ENCODE results near the gene SLC39A11. TPM values are rescaled to one million over a fixed set of nuclear protein-coding genes. Genes with fewer than 3 reads are reported as not detected.

Gene SLC39A11
- 7.4 and 8.0 TPM in 2 replicates for polyA plus RNA-seq
- polyA minus RNA-seq = 7.1 and 8.2 TPM in 2 replicates

- peak within 1 kb of the TSS; percentile 83 for H2AFZ ChIP-seq (ENCODE audit: low read depth, low read length)
- no peaks in the 10 kb centered on the region for H3K79me2 ChIP-seq (replicated peaks; ENCODE audit: insufficient read depth, low read length)
- no peaks in the 10 kb centered on the region for H4K20me1 ChIP-seq (ENCODE audit: insufficient read depth)
- no peaks in the 10 kb centered on the region for H3K9me2 ChIP-seq (ENCODE audit: insufficient read depth, low read length)
- no peaks in the 10 kb centered on the region for H3F3A ChIP-seq (ENCODE audit: insufficient read depth, low read length, poor library complexity, severe bottlenecking)
- H3K4me2 ChIP-seq (ENCODE audit: low read length) = no peak within 1 kb of the TSS
- peak within 1 kb of the TSS; percentile 73 for H3K4me3 ChIP-seq (ENCODE audit: low read length)
- H3K9ac ChIP-seq (ENCODE audit: low read length) = peak within 1 kb of the TSS; percentile 44
- H3K27me3 ChIP-seq (ENCODE audit: insufficient read depth, low read depth, low read length) = no peaks in the 10 kb centered on the region
- no peaks in the 10 kb centered on the region for H3K9me3 ChIP-seq (ENCODE audit: low read length)
- H3K27ac ChIP-seq (ENCODE audit: low read length) = no peak within 1 kb of the TSS
- H3K36me3 ChIP-seq (ENCODE audit: insufficient read depth, low read length) = no peaks in the 10 kb centered on the region
- TF ChIP-seq EP300 (conservative IDR thresholded peaks at IDR 0.05; ENCODE audit: poor library complexity, severe bottlenecking) (peak; percentile 23), SMC3 (conservative IDR thresholded peaks at IDR 0.05; ENCODE audit: poor library complexity) (peak; percentile 54), MXI1 (conservative IDR thresholded peaks at IDR 0.05; ENCODE audit: poor library complexity, severe bottlenecking) (peak; percentile 94), RAD21 (conservative IDR thresholded peaks at IDR 0.05) (peak; percentile 54), EZH2 (IDR thresholded peaks at IDR 0.05; ENCODE audit: borderline replicate concordance, insufficient read depth, low read length, poor library complexity, severe bottlenecking) (no peak), POLR2AphosphoS5 (IDR thresholded peaks at IDR 0.05) (peak; percentile 21)
These were observed at the start of gene SLC39A11 for GRCh38 chr17:73092523-73093135. TSS of gene SLC39A11 (minus strand) at chr17:73092688. CDS start at chr17:73088764, 3,924 bp downstream.

DNA sequence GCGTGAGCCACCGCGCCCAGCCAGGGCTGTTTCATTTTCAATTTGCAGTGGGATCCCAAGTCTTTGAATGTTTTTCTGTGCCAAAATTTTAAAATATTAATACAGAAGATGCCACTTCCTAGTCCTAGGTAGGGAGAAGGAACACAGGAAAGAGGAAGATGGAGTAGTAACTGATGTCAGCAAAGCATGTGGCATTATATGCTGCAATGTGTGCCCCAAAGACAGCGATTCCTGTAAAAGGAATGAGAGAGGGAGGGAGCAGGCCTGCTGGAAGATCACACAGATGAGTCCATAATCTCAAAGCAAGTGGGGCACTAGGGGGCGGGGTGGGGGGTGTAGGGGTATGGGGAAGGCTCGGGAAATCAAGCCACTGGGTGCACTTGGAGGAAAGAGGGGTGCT, 48.9 kb upstream of the SLC39A11 start:
- Histone ChIP-seq H3K9ac (ENCODE audit: low read length) (no peak overlapping the region), H3K4me3 (ENCODE audit: low read length) (no peak overlapping the region), H3K9me3 (ENCODE audit: low read length) (no peaks in the 10 kb centered on the region), H2AFZ (ENCODE audit: low read depth, low read length) (no peak overlapping the region), H3K9me2 (ENCODE audit: insufficient read depth, low read length) (no peaks in the 10 kb centered on the region), H4K20me1 (ENCODE audit: insufficient read depth) (no peaks in the 10 kb centered on the region), H3K36me3 (ENCODE audit: insufficient read depth, low read length) (no peaks in the 10 kb centered on the region), H3F3A (ENCODE audit: insufficient read depth, low read length, poor library complexity, severe bottlenecking) (no peaks in the 10 kb centered on the region), H3K79me2 (replicated peaks; ENCODE audit: insufficient read depth, low read length) (no peaks in the 10 kb centered on the region), H3K27ac (ENCODE audit: low read length) (no peak overlapping the region), H3K27me3 (ENCODE audit: insufficient read depth, low read depth, low read length) (no peaks in the 10 kb centered on the region), H3K4me2 (ENCODE audit: low read length) (no peak overlapping the region)
- TF ChIP-seq TAF1 (IDR thresholded peaks at IDR 0.05; ENCODE audit: low read depth) (no peak), RAD21 (conservative IDR thresholded peaks at IDR 0.05) (no peak), SMC3 (conservative IDR thresholded peaks at IDR 0.05; ENCODE audit: poor library complexity) (no peak), EP300 (conservative IDR thresholded peaks at IDR 0.05; ENCODE audit: poor library complexity, severe bottlenecking) (no peak), MXI1 (conservative IDR thresholded peaks at IDR 0.05; ENCODE audit: poor library complexity, severe bottlenecking) (no peak), POLR2AphosphoS5 (IDR thresholded peaks at IDR 0.05) (no peak), EZH2 (IDR thresholded peaks at IDR 0.05; ENCODE audit: borderline replicate concordance, insufficient read depth, low read length, poor library complexity, severe bottlenecking) (no peak)
- TF ChIP-seq, protein P1, sequence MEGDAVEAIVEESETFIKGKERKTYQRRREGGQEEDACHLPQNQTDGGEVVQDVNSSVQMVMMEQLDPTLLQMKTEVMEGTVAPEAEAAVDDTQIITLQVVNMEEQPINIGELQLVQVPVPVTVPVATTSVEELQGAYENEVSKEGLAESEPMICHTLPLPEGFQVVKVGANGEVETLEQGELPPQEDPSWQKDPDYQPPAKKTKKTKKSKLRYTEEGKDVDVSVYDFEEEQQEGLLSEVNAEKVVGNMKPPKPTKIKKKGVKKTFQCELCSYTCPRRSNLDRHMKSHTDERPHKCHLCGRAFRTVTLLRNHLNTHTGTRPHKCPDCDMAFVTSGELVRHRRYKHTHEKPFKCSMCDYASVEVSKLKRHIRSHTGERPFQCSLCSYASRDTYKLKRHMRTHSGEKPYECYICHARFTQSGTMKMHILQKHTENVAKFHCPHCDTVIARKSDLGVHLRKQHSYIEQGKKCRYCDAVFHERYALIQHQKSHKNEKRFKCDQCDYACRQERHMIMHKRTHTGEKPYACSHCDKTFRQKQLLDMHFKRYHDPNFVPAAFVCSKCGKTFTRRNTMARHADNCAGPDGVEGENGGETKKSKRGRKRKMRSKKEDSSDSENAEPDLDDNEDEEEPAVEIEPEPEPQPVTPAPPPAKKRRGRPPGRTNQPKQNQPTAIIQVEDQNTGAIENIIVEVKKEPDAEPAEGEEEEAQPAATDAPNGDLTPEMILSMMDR (IDR thresholded peaks at IDR 0.05; ENCODE audit: poor library complexity, severe bottlenecking) = no peak
- TF ChIP-seq, protein P2, sequence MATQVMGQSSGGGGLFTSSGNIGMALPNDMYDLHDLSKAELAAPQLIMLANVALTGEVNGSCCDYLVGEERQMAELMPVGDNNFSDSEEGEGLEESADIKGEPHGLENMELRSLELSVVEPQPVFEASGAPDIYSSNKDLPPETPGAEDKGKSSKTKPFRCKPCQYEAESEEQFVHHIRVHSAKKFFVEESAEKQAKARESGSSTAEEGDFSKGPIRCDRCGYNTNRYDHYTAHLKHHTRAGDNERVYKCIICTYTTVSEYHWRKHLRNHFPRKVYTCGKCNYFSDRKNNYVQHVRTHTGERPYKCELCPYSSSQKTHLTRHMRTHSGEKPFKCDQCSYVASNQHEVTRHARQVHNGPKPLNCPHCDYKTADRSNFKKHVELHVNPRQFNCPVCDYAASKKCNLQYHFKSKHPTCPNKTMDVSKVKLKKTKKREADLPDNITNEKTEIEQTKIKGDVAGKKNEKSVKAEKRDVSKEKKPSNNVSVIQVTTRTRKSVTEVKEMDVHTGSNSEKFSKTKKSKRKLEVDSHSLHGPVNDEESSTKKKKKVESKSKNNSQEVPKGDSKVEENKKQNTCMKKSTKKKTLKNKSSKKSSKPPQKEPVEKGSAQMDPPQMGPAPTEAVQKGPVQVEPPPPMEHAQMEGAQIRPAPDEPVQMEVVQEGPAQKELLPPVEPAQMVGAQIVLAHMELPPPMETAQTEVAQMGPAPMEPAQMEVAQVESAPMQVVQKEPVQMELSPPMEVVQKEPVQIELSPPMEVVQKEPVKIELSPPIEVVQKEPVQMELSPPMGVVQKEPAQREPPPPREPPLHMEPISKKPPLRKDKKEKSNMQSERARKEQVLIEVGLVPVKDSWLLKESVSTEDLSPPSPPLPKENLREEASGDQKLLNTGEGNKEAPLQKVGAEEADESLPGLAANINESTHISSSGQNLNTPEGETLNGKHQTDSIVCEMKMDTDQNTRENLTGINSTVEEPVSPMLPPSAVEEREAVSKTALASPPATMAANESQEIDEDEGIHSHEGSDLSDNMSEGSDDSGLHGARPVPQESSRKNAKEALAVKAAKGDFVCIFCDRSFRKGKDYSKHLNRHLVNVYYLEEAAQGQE (IDR thresholded peaks at IDR 0.05; ENCODE audit: borderline replicate concordance) = no peak
